Cortex of kidney (tissue), 1 donor: ENCODE results near the gene OR2AK2.
"Not testable (repeated sequence)": the region's sequence is repeated elsewhere in the genome, so short reads cannot be mapped to it uniquely, and the experiment has no call there.

Experiments
- DNase-seq: peaks from one replicate; lab custom pipeline; 2025; lab: John Stamatoyannopoulos, UW

The OR2AK2 gene

DNA sequence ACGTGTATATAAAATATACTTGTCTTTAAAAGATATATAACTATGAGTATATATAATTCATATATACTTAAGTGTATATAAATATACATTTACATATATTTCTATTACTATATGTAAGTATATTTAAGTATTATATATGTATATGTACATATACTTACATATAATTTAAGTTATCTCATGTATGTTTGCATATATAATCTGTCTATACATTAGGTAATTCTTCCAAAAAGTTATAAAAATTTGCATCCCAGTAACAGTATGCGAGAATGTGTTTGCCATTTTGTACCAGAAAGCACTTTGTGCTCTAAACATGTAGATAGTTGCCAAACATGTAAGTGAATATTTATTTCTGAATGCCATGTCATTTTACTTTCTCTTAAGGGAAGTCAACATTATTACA is at the start of gene OR2AK2:
TSS of gene OR2AK2 (plus strand) at position 301 of the 400 bp plus-strand sequence. CDS start 144 bp downstream, outside the sequence.
- no peak for DNase-seq

GRCh38 chr1:247919952-247920351 is 45.1 kb upstream of the OR2AK2 start, which contains the start of gene OR2T8:
Gene OR2T8 (plus strand): TSS chr1:247920252. CDS start chr1:247921018, 766 bp downstream.
- DNase-seq: no peak

DNA sequence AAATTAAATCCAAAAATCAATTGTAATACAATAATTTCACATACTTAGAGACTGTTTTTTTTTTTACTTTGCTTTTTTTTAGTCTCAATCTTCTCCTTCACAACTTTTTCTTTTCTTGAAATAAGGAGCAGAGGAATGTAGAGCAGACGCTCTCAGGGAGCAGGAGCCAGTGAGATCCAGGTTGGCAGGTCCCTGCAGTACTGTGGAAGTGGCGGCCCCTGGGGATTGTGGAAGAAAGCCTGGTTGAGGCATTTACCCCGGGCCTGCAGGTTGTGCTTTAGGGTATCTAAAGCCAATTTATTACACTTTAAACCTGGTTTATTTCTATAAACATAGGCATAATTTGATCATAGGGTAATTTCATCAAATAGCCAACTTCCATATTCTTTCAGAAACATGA is 41.1 kb upstream of the OR2AK2 start:
- no peak for DNase-seq

DNA sequence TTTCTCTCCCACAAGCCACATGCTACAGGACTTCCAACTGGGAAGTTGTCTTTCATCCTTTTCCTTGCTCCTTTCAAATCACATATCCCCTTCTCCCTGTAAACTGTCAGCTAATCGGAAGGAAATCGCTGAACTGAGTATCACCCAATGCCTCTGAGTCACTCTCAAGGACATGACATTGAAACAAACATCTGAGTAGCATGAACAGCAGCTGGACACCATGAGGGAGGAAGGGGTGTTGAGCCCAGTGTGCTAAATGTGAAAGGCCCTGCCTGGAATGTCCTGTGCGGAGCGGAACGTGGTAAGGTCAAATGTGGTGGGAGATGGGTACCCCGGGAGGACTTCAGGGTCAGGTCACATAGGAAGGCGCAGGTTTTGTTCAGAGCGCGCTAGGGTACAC is 40.2 kb upstream of the OR2AK2 start, which contains the start of gene OR2AJ1:
TSS of gene OR2AJ1 (plus strand) at position 22 of the 400 bp plus-strand sequence. CDS start 8,880 bp downstream, outside the sequence.
- DNase-seq: no peak

DNA sequence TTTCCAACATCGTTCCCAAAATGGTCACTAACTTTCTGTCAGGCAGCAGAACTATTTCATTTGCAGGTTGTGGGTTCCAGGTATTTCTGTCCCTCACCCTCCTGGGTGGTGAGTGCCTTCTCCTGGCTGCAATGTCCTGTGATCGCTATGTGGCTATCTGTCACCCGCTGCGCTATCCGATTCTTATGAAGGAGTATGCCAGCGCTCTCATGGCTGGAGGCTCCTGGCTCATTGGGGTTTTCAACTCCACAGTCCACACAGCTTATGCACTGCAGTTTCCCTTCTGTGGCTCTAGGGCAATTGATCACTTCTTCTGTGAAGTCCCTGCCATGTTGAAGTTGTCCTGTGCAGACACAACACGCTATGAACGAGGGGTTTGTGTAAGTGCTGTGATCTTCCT is 31.0 kb upstream of the OR2AK2 start:
- DNase-seq: no peak

DNA sequence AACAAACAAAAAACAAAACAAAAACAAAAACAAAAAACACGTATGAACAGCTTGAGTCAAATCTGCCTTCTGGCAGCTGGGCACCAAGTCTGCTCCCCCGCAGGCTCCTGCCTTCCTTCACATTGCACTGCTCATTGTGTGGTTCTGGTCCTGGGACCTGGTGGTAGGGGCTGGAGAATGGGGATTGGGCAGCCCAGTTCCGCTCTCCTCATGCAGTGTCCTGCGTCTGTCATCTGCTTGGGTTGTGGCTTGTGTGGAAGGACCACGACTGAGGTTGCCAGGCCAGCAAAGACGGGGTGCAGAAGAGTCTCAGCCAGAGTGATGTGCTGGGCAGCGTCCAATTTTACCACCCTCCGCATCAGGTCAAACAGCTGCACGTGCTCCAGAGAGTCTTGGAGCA is 29.3 kb upstream of the OR2AK2 start:
- no peak for DNase-seq

- no peak for DNase-seq
Observed at GRCh38 chr1:247936415-247936814, 28.6 kb upstream of the OR2AK2 start.

DNA sequence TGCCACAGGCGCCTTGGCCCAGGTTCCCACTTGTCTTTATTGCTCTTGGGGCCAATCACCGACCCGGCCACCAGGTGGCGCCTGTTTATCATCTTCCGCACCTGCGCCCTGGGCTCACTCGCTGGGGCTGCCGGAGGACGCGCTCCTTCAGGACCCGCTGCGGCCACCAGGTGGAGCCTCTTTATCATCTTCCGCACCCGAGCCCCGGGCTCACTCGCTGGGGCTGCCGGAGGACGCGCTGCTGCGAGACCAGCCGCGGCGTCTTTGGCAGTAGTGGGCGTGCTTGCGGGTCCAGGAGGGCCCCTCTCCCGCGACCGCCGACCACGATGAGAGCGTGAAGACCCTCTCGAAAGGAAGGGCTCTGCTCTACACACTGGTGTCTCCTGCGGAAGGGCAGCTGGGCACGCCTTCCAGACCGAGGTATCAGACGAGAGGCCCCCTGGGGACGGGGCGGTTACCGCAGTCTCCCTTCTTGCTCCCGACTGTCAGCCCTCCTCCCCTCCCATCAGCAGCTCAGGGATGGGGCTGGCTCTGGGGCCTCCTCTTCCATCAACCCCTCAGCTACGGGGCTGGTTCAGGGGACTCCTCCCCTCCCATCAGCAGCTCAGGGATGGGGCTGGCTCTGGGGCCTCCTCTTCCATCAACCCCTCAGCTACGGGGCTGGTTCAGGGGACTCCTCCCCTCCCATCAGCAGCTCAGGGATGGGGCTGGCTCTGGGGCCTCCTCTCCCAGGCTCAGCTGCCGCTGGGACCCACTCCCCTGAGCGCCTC is 27.9 kb upstream of the OR2AK2 start:
- not testable (repeated sequence) for DNase-seq

DNA sequence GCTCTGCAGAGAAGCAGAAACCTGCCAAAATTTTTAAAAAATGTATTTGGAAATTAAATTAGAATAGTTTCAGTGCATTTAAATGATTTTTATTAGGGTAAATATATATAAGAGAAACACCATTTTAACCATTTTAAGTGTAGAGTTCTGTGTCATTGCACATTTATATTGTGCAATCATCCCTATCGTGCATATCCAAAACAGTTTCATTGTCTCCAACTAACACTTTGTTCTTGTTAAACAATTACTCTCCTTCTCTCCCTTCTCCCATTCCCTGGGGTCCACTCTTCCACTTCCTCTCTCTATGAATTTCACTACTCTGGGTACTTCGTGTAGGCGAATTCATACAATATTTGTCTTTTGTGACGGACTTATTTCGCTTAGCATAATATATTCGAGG is 22.4 kb upstream of the OR2AK2 start:
- DNase-seq: no peak

GRCh38 chr1:247948558-247948957 is 16.5 kb upstream of the OR2AK2 start, which contains the start of gene OR2L8:
Gene OR2L8 (plus strand): TSS chr1:247948858. CDS start chr1:247948858, 0 bp downstream.
- no peak for DNase-seq

DNA sequence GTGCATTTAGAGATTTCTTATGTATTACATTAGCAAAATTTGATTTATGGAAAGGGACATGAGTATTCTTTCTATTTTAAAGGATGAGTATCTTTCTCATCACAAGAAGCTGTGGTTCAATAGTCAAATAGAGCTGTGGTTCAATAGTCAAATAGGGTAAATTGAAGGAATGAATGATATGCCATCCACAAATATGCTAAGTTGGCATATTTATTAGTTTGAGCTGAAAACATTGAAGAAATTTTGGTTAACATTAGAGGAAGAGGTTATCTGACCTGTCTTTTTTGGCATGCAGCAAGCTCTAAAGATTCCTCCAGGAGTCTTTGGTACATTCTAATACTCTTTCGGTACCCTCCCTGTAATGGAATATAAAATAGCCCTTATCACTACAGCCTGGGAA is 11.6 kb upstream of the OR2AK2 start:
- DNase-seq: no peak

DNA sequence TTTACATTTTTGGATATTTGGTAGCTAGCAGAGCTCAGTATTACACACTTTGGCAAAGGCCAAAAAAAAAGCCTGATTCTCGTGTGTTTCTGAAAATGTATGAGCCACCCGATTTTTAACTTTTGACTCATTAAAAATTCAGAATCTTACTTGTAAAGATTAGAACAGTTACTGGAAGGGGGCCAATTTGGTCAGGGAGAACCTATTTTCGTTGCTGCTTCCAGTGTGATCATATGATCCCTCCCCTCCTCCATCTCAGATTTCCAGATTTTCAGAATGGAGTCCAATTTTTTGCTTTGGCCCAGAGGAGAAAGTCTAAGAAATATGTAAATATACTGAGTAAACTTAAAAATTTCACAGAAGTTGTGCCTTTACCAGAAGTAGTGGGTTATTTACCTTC is 3.2 kb upstream of the OR2AK2 start:
- DNase-seq: no peak

GRCh38 chr1:247962911-247963588 is 2.0 kb upstream of the OR2AK2 start:
- DNase-seq: no peak

- no peak for DNase-seq
Observed at GRCh38 chr1:247966532-247967204, 1.6 kb downstream of the OR2AK2 start.

DNA sequence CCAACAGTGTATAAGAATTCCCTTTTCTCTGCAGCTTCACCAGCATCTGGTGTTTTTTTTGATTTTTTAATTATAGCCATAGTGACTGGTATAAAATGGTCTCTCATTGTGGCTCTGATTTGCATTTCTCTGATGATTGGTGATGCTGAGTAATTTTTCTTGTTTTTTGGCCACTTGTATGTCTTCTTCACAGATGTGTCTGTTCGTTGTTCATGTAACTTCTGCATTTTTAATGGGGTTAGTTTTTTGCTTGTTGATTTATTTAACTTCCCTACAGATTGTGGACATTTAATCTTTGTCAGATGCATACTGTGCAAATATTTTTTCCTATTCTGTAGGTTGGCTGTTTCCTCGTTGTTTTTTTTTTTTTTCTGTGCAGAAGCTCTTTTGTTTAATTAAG is 28.0 kb downstream of the OR2AK2 start:
- DNase-seq: no peak

DNA sequence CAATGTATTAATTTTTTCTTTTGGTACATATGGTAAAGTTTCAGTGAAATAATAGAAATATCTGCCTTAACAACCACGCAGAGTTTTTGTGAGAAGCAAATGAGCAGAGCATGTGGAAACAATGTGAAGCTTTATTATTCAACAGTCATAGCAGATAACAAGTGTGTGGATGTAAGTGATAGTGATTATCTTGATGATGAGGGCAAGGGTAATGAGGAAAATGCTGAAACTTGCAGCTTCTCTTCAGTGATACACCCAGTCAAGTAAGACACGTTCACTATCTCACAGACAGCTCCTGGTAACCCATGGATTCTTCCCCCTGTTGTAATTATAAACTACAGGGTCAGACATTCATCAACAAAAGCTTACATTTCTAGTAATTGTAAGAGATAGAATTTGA is 33.8 kb downstream of the OR2AK2 start:
- no peak for DNase-seq

- no peak for DNase-seq
Observed at GRCh38 chr1:248000169-248000568, 35.1 kb downstream of the OR2AK2 start.

DNA sequence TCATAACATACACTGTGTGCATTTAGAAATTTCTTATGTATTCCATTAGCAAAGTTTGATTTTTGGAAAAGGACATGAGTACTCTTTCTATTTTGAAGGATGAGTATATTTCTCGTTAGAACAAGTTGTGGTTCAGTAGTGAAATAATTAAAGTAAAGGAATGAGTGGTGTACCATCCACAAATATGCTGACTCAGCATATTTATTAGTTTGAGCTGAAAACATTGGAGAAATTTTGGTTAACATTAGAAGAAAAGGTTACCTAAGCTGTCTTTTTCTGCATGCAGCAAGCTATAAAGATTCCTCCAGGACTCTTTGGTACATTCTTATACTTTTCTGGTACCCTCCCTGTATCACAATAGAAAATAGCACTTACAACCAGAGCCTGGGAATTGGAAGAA is 42.7 kb downstream of the OR2AK2 start:
- no peak for DNase-seq

DNA sequence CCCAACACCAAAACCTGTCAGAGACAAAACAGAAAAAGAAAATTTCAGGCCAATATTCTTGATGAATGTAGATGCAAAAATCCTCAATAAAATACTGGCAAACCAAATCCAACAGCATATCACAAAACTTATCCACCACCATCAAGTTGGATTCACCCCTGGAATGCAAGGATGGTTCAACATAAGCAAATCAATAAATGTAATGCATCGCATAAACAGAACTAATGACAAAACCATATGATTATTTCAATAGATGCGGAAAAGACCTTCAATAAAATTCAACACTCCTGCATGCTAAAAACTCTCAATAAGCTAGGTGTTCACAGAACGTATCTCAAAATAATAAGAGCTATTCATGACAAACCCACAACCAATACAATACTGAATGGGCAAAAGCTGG is 44.6 kb downstream of the OR2AK2 start:
- DNase-seq: no peak

GRCh38 chr1:248013229-248013710 is 48.2 kb downstream of the OR2AK2 start, which contains the start of gene OR2L5:
Gene OR2L5 (plus strand): TSS chr1:248013660. CDS start chr1:248021948, 8,288 bp downstream.
- DNase-seq: no peak

GRCh38 chr1:248015803-248016202 is 50.8 kb downstream of the OR2AK2 start:
- no peak for DNase-seq
